H1 (cell line): Measurements from ENCODE around the gene DTD1. TPM values are rescaled to one million over a fixed set of nuclear protein-coding genes. Genes with fewer than 3 reads are reported as not detected.

Experiments
- CTCF ChIA-PET: fragments of 300-600 bp; sonication (Branson Sonifier 250); formaldehyde crosslinking; loops from one replicate; lab custom pipeline; 2021; ENCODE audit not compliant: partially characterized antibody; lab: Charles Lee
- POLR2A ChIA-PET: fragments of 300-600 bp; sonication (Branson Sonifier 250); formaldehyde crosslinking; loops from one replicate; lab custom pipeline; 2021; ENCODE audit warnings: inconsistent platforms; ENCODE audit not compliant: partially characterized antibody; lab: Charles Lee
- DNase-seq, 2 experiments: peaks; one replicate each; pipeline versions ENCODE4 v3.0.0 to v3.0.0-alpha.2; 2010 to 2022; ENCODE audit warnings: low spot score in 2 of 2, low read depth in 1 of 2, mixed read lengths in 1 of 2
- FAIRE-seq: peaks from 2 replicates; lab custom pipeline; 2011; peaks lifted over from hg19 to GRCh38; lab: Jason Lieb, UNC
- H2AFZ ChIP-seq: 2 replicates; pipeline ENCODE4 v1.8.1; 2012; ENCODE audit warnings: low read length, inconsistent platforms
- H2AK5ac ChIP-seq: 2 replicates; pipeline ENCODE4 v1.6.1; 2013; ENCODE audit warnings: low read depth, low read length
- H2BK120ac ChIP-seq: replicated peaks from 2 replicates; pipeline ENCODE3; 2013; ENCODE audit warnings: low read depth, low read length, inconsistent platforms
- H2BK12ac ChIP-seq: 2 replicates; pipeline ENCODE4 v1.6.1; 2013; ENCODE audit warnings: low read depth, low read length
- H2BK15ac ChIP-seq: 2 replicates; pipeline ENCODE4 v1.6.1; 2013; ENCODE audit warnings: low read length
- H2BK20ac ChIP-seq: 2 replicates; pipeline ENCODE4 v1.6.1; 2013; ENCODE audit warnings: low read length
- H2BK5ac ChIP-seq: 2 replicates; pipeline ENCODE4 v1.6.1; 2013; ENCODE audit warnings: low read depth, low read length
- H3K14ac ChIP-seq: 2 replicates; pipeline ENCODE4 v1.6.1; 2013; ENCODE audit warnings: inconsistent platforms; ENCODE audit not compliant: insufficient read length
- H3K18ac ChIP-seq: 2 replicates; pipeline ENCODE4 v1.6.1; 2013; ENCODE audit warnings: low read length; ENCODE audit errors: extremely low read depth
- H3K23ac ChIP-seq: 2 replicates; pipeline ENCODE4 v1.6.1; 2013; ENCODE audit warnings: inconsistent platforms; ENCODE audit not compliant: insufficient read length
- H3K23me2 ChIP-seq: 2 replicates; pipeline ENCODE4 v1.6.1; 2013; ENCODE audit warnings: low read depth, low read length
- H3K27ac ChIP-seq: 2 replicates; pipeline ENCODE4 v1.6.1; 2011; ENCODE audit warnings: low read depth, low read length, inconsistent platforms
- H3K27me3 ChIP-seq, 4 experiments: replicated peaks in 1 of 4; 1 replicate in 1 of 4; 2 replicates in 3 of 4; pipeline versions ENCODE4 v1.6.1 to v1.8.1; 2011 to 2013; ENCODE audit warnings: low read length in 3 of 4, mild to moderate bottlenecking in 3 of 4, inconsistent platforms in 2 of 4, mixed read lengths in 2 of 4, moderate library complexity in 1 of 4; ENCODE audit not compliant: control insufficient read depth in 3 of 4, insufficient read depth in 3 of 4; ENCODE audit errors: extremely low read depth in 1 of 4
- H3K36me3 ChIP-seq, 4 experiments: 2 replicates each; pipeline versions ENCODE4 v1.6.1 to v1.8.1; 2011 to 2013; ENCODE audit warnings: mild to moderate bottlenecking in 4 of 4, low read length in 3 of 4, moderate library complexity in 2 of 4, control low read depth in 1 of 4, inconsistent platforms in 1 of 4; ENCODE audit not compliant: insufficient read depth in 4 of 4, control insufficient read depth in 2 of 4
- H3K4ac ChIP-seq: replicated peaks from 2 replicates; pipeline ENCODE3; 2013; ENCODE audit warnings: low read length, low read depth, mixed read lengths, inconsistent platforms; ENCODE audit not compliant: insufficient read length
- H3K4me1 ChIP-seq, 4 experiments: replicated peaks in 1 of 4; 1 replicate in 1 of 4; 2 replicates in 3 of 4; pipeline versions ENCODE4 v1.6.1 to v1.8.1; 2011 to 2013; ENCODE audit warnings: low read length in 3 of 4, inconsistent platforms in 2 of 4, mixed read lengths in 1 of 4; ENCODE audit not compliant: insufficient read depth in 4 of 4, control insufficient read depth in 3 of 4
- H3K4me2 ChIP-seq, 2 experiments: 2 replicates each; pipeline versions ENCODE4 v1.6.1 to v1.8.1; 2011 to 2013; ENCODE audit warnings: low read depth in 2 of 2, low read length in 2 of 2, control low read depth in 1 of 2, inconsistent platforms in 1 of 2, mild to moderate bottlenecking in 1 of 2; ENCODE audit not compliant: insufficient read depth in 1 of 2
- H3K4me3 ChIP-seq, 4 experiments: fragments of 200-600, 300-600 bp in 1 of 4; sonication (generic), shearing (Covaris generic), sonication (Bioruptor Twin) in 1 of 4; 2 replicates each; pipeline versions ENCODE4 v1.5.1 to v1.8.1; 2011 to 2016; ENCODE audit warnings: low read length in 4 of 4, low read depth in 3 of 4, control low read depth in 2 of 4, inconsistent platforms in 2 of 4, mild to moderate bottlenecking in 2 of 4, mixed read lengths in 1 of 4, moderate library complexity in 1 of 4; ENCODE audit not compliant: insufficient read depth in 2 of 4; ENCODE audit errors: extremely low read depth in 1 of 4
- H3K56ac ChIP-seq: replicated peaks from 2 replicates; pipeline ENCODE3; 2013; ENCODE audit warnings: low read depth, mild to moderate bottlenecking, mixed read lengths, low read length, inconsistent platforms; ENCODE audit not compliant: insufficient read length
- H3K79me1 ChIP-seq: 2 replicates; pipeline ENCODE4 v1.6.1; 2013; ENCODE audit warnings: low read depth, low read length, control low read depth
- H3K79me2 ChIP-seq, 2 experiments: 2 replicates each; pipeline versions ENCODE4 v1.6.1 to v1.8.1; 2012 to 2013; ENCODE audit warnings: low read length in 2 of 2, mild to moderate bottlenecking in 2 of 2, inconsistent platforms in 1 of 2; ENCODE audit not compliant: insufficient read depth in 2 of 2, control insufficient read depth in 1 of 2
- H3K9ac ChIP-seq, 4 experiments: replicated peaks in 1 of 4; 1 replicate in 1 of 4; 2 replicates in 3 of 4; pipeline versions ENCODE4 v1.6.1 to v1.8.1; 2011 to 2013; ENCODE audit warnings: low read depth in 3 of 4, low read length in 3 of 4, control low read depth in 2 of 4, mild to moderate bottlenecking in 2 of 4, moderate library complexity in 2 of 4, inconsistent platforms in 1 of 4; ENCODE audit errors: extremely low read depth in 1 of 4
- H3K9me3 ChIP-seq, 2 experiments: 2 replicates each; pipeline versions ENCODE4 v1.6.1 to v1.8.1; 2012 to 2013; ENCODE audit warnings: mild to moderate bottlenecking in 2 of 2, moderate library complexity in 2 of 2, control low read depth in 1 of 2, inconsistent platforms in 1 of 2, low read depth in 1 of 2, low read length in 1 of 2, mixed read lengths in 1 of 2; ENCODE audit not compliant: insufficient read depth in 2 of 2
- H4K20me1 ChIP-seq, 2 experiments: replicated peaks in 1 of 2; 2 replicates each; pipeline versions ENCODE3 to v1.8.1; 2011 to 2013; ENCODE audit warnings: inconsistent platforms in 2 of 2, low read length in 2 of 2, mild to moderate bottlenecking in 1 of 2; ENCODE audit not compliant: insufficient read depth in 2 of 2, control insufficient read depth in 1 of 2
- H4K5ac ChIP-seq: 2 replicates; pipeline ENCODE4 v1.6.1; 2013; ENCODE audit warnings: low read length, low read depth, mixed read lengths, inconsistent platforms; ENCODE audit not compliant: insufficient read length
- H4K8ac ChIP-seq: 2 replicates; pipeline ENCODE4 v1.8.0; 2013; ENCODE audit warnings: mild to moderate bottlenecking, moderate library complexity, low read length, inconsistent platforms; ENCODE audit not compliant: insufficient read depth; ENCODE audit errors: extremely low read depth
- H4K91ac ChIP-seq: replicated peaks from 2 replicates; pipeline ENCODE3; 2013; ENCODE audit warnings: low read length, mixed read lengths, inconsistent platforms; ENCODE audit not compliant: insufficient read length
- CEBPB ChIP-seq: IDR thresholded peaks from 2 replicates; pipeline ENCODE4 v1.6.1; 2012; ENCODE audit warnings: low read depth, low read length
- CTBP2 ChIP-seq: IDR thresholded peaks from 2 replicates; pipeline ENCODE4 v1.7.0; 2011; ENCODE audit warnings: borderline replicate concordance, mild to moderate bottlenecking, moderate library complexity, mixed read lengths, low read length; ENCODE audit not compliant: insufficient read depth, insufficient read length
- CTCF ChIP-seq, 3 experiments: IDR thresholded peaks; 1 replicate in 2 of 3; 2 replicates in 1 of 3; pipeline versions ENCODE4 v1.5.1 to v1.6.1; 2011; ENCODE audit warnings: low read length in 3 of 3, mild to moderate bottlenecking in 3 of 3, inconsistent platforms in 2 of 3, low read depth in 1 of 3, moderate library complexity in 1 of 3; ENCODE audit not compliant: insufficient read depth in 1 of 3; ENCODE audit errors: control extremely low read depth in 1 of 3
- EZH2 ChIP-seq: fragments of 200-600 bp; sonication (generic); IDR thresholded peaks from 2 replicates; pipeline ENCODE4 v1.7.1; 2012; ENCODE audit warnings: low read depth, mild to moderate bottlenecking, moderate library complexity, low read length, inconsistent platforms; ENCODE audit not compliant: severe bottlenecking
- JUND ChIP-seq: IDR thresholded peaks from 2 replicates; pipeline ENCODE4 v1.6.1; 2011; ENCODE audit warnings: mild to moderate bottlenecking, improper control_type of control experiment, low read length
- KDM5A ChIP-seq: fragments of 200-600 bp; IDR thresholded peaks from 2 replicates; pipeline ENCODE4 v1.7.1; 2012; ENCODE audit warnings: mild to moderate bottlenecking, low read length, inconsistent platforms, mixed read lengths
- RNF2 ChIP-seq: fragments of 200-900, 300-1000 bp; sonication (generic); IDR thresholded peaks from 2 replicates; pipeline ENCODE4 v1.7.1; 2016; ENCODE audit warnings: borderline replicate concordance, low read depth, mild to moderate bottlenecking, antibody characterized with exemption, low read length; ENCODE audit not compliant: poor library complexity, severe bottlenecking; ENCODE audit errors: missing control alignments
- TBP ChIP-seq: IDR thresholded peaks from 2 replicates; pipeline ENCODE4 v1.6.1; 2011; ENCODE audit warnings: low read depth, low read length, improper control_type of control experiment
- YY1 ChIP-seq: IDR thresholded peaks from 2 replicates; pipeline ENCODE4 v1.6.1; 2011; ENCODE audit warnings: low read depth, mild to moderate bottlenecking, low read length
- ZNF274 ChIP-seq: IDR thresholded peaks from 2 replicates; pipeline ENCODE4 v1.7.0; 2012; ENCODE audit warnings: low read length, borderline replicate concordance; ENCODE audit errors: extremely low read depth
- WGBS, 2 experiments: shearing (Covaris generic) in 1 of 2; methylation state at CpG; one replicate each; pipeline versions ENCODE4 v1.1.6 to v1.1.7; 2013 to 2015; ENCODE audit warnings: low lambda C conversion rate in 2 of 2, mixed read lengths in 2 of 2, inconsistent platforms in 1 of 2, low coverage in 1 of 2, missing lambda C conversion rate in 1 of 2; ENCODE audit not compliant: insufficient replicate concordance in 2 of 2, insufficient coverage in 1 of 2, insufficient read length in 1 of 2; ENCODE audit errors: extremely low coverage in 1 of 2, missing lambda C conversion rate in 1 of 2; 5-methylcytosine and 5-hydroxymethylcytosine counted together
- polyA plus RNA-seq, 7 experiments: library from polyadenylated mRNA; depleted of rRNA in 3 of 7; stranded (reverse) in 5 of 7; unstranded in 2 of 7; fragments of >200 nt in 5 of 7; fragments of 200-250 nt in 2 of 7; gene quantifications; 1 replicate in 5 of 7; 2 replicates in 1 of 7; 4 replicates in 1 of 7; pipeline versions ENCODE4 v1.2.1 to v1.2.3, GENCODE V29; 2011 to 2013; ENCODE audit warnings: missing spikeins in 2 of 7, mixed read lengths in 2 of 7
- total RNA-seq: library from RNA; stranded (reverse); fragmentation: NEBNext Ultra II Directional; extraction: Animal tissue kit (Norgen Biotek cat#: 25700); gene quantifications from 2 replicates; pipeline ENCODE4 v1.2.1, GENCODE V29; 2021

The DTD1 gene
- total and polyA plus RNA-seq, 2 of the 8 experiments (the other 6 are each of a cell fraction or from before 2014, with no cell fraction given): 49.7 to 66.6 TPM

- Histone ChIP-seq H3K4ac (no peak overlapping the region), H3K9me3 (no peaks in the 10 kb centered on the region), H2BK5ac (no peak overlapping the region), H3K56ac (no peak overlapping the region), H3K27me3 (no peaks in the 10 kb centered on the region), H2AK5ac (no peak overlapping the region), H2BK12ac (no peak overlapping the region), H4K91ac (no peak overlapping the region), H2BK20ac (no peak overlapping the region), H2BK120ac (no peak overlapping the region), H4K8ac (no peak overlapping the region), H3K9ac (no peak overlapping the region), H3K18ac (no peak overlapping the region), H3K14ac (no peak overlapping the region), H2BK15ac (no peak overlapping the region), H3K4me3 (no peak overlapping the region), H3K79me2 (no peaks in the 10 kb centered on the region), H3K23me2 (no peaks in the 10 kb centered on the region), H3K4me1 (no peaks in the 10 kb centered on the region), H4K20me1 (no peaks in the 10 kb centered on the region), H3K36me3 (no peaks in the 10 kb centered on the region), H4K5ac (no peak overlapping the region), H2AFZ (no peak overlapping the region), H3K27ac (no peak overlapping the region), H3K23ac (no peak overlapping the region), H3K79me1 (no peaks in the 10 kb centered on the region), H3K4me2 (no peak overlapping the region)
- no peak for DNase-seq
- whole genome bisulfite sequencing, 2 experiments: 93% methylated on average over 6 of the region's 6 CpGs; no CpG with 5 or more reads in 1 of the 2 experiments
- no peak for FAIRE-seq
- CTCF ChIA-PET: no interaction called here
- POLR2A ChIA-PET: no interaction called here
- no peak for TF ChIP-seq ZNF274
- no peak for TF ChIP-seq CTBP2
- no peak for TF ChIP-seq YY1
- no peak for TF ChIP-seq EZH2
- TF ChIP-seq KDM5A: no peak
- no peak for TF ChIP-seq TBP
- TF ChIP-seq CTCF (IDR thresholded peaks at IDR 0.05; ENCODE audit: control extremely low read depth in 1 of 3, insufficient read depth in 1 of 3, low read depth in 1 of 3, low read length in 3 of 3): no peak
- no peak for TF ChIP-seq JUND
- TF ChIP-seq CEBPB: no peak
- TF ChIP-seq RNF2: no peak
Measured at GRCh38 chr20:18815194-18815942, 227.5 kb downstream of the DTD1 start.
